Measurements from ENCODE around the gene BIRC6.
"Not testable (repeated sequence)": the region's sequence is repeated elsewhere in the genome, so short reads cannot be mapped to it uniquely, and the experiment has no call there.

Gene BIRC6

GRCh38 chr2:32366595-32366994 is 9.8 kb downstream of the BIRC6 start:
- H3K27ac ChIP-seq (ENCODE audit: low read depth, low read length): no peak overlapping the region
- H3K9me2 ChIP-seq (replicated peaks; ENCODE audit: control insufficient read depth, low read length): no peaks in the 10 kb centered on the region
- H3K4me3 ChIP-seq (ENCODE audit: low read length): no peak overlapping the region
- H3K4me1 ChIP-seq (ENCODE audit: control insufficient read depth, low read length): peaks cover 85% of the 10 kb centered on the region
- peaks cover 100% of the 10 kb centered on the region for H3K79me2 ChIP-seq (ENCODE audit: control insufficient read depth, low read length)
- H3K36me3 ChIP-seq (ENCODE audit: control insufficient read depth, low read length): peaks cover 25% of the 10 kb centered on the region
- peak overlapping the region; percentile 33 for H3K4me2 ChIP-seq (ENCODE audit: low read length)
- peaks cover 30% of the 10 kb centered on the region for H4K20me1 ChIP-seq (ENCODE audit: control insufficient read depth, insufficient read depth, low read depth, low read length)
- H3K27me3 ChIP-seq (ENCODE audit: control insufficient read depth, low read length): no peaks in the 10 kb centered on the region
- TF ChIP-seq CTCF (IDR thresholded peaks at IDR 0.05; ENCODE audit: low read depth, low read length, poor library complexity, severe bottlenecking) (no peak), EZH2phosphoT487 (IDR thresholded peaks at IDR 0.05; ENCODE audit: borderline replicate concordance, low read length) (no peak)
- H3F3A ChIP-seq (ENCODE audit: control insufficient read depth, insufficient read depth): no peaks in the 10 kb centered on the region
- no peaks in the 10 kb centered on the region for H3K9me3 ChIP-seq (ENCODE audit: control insufficient read depth, insufficient read depth, low read length)

- peaks cover 31% of the 10 kb centered on the region for H4K20me1 ChIP-seq (ENCODE audit: control insufficient read depth, insufficient read depth, low read depth, low read length)
- peaks cover 59% of the 10 kb centered on the region for H3K4me1 ChIP-seq (ENCODE audit: control insufficient read depth, low read length)
- no peaks in the 10 kb centered on the region for H3K27me3 ChIP-seq (ENCODE audit: control insufficient read depth, low read length)
- no peaks in the 10 kb centered on the region for H3K9me2 ChIP-seq (replicated peaks; ENCODE audit: control insufficient read depth, low read length)
- H3K27ac ChIP-seq (ENCODE audit: low read depth, low read length): no peak overlapping the region
- H3K36me3 ChIP-seq (ENCODE audit: control insufficient read depth, low read length): peaks cover 14% of the 10 kb centered on the region
- H3K79me2 ChIP-seq (ENCODE audit: control insufficient read depth, low read length): peaks cover 100% of the 10 kb centered on the region
- no peak overlapping the region for H3K4me2 ChIP-seq (ENCODE audit: low read length)
- H3F3A ChIP-seq (ENCODE audit: control insufficient read depth, insufficient read depth): no peaks in the 10 kb centered on the region
- no peaks in the 10 kb centered on the region for H3K9me3 ChIP-seq (ENCODE audit: control insufficient read depth, insufficient read depth, low read length)
- TF ChIP-seq EZH2phosphoT487 (IDR thresholded peaks at IDR 0.05; ENCODE audit: borderline replicate concordance, low read length): no peak
- TF ChIP-seq CTCF (IDR thresholded peaks at IDR 0.05; ENCODE audit: low read depth, low read length, poor library complexity, severe bottlenecking): no peak
- H3K4me3 ChIP-seq (ENCODE audit: low read length): no peak overlapping the region
Observed at GRCh38 chr2:32369222-32369621, 12.4 kb downstream of the BIRC6 start.

DNA sequence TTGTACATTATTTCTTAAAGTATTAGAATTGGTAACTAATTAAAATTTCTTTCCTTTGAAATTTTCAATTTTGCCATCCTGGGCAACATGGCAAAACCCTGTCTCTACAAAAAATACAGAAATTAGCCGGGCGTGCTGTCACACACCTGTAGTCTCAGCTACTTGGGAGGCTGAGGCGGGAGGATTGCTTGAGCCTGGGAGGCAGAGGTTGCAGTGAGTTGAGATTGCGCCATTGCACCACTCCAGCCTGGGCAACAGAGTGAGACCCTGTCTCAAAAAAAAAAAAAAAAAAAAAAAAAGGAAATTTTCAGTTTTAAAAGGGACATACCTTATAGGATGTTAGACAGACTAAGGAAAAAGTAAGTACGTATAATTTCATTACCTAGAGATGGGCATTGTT is 14.1 kb downstream of the BIRC6 start:
- H3F3A ChIP-seq (ENCODE audit: control insufficient read depth, insufficient read depth); H3K9me2 ChIP-seq (replicated peaks; ENCODE audit: control insufficient read depth, low read length); H3K9me3 ChIP-seq (ENCODE audit: control insufficient read depth, insufficient read depth, low read length); H3K36me3 ChIP-seq (ENCODE audit: control insufficient read depth, low read length); H3K27ac ChIP-seq (ENCODE audit: low read depth, low read length); H3K4me3 ChIP-seq (ENCODE audit: low read length); H3K4me2 ChIP-seq (ENCODE audit: low read length); H3K27me3 ChIP-seq (ENCODE audit: control insufficient read depth, low read length): not testable (repeated sequence)
- peaks cover 31% of the 10 kb centered on the region for H4K20me1 ChIP-seq (ENCODE audit: control insufficient read depth, insufficient read depth, low read depth, low read length)
- peaks cover 43% of the 10 kb centered on the region for H3K4me1 ChIP-seq (ENCODE audit: control insufficient read depth, low read length)
- H3K79me2 ChIP-seq (ENCODE audit: control insufficient read depth, low read length): peaks cover 99% of the 10 kb centered on the region

DNA sequence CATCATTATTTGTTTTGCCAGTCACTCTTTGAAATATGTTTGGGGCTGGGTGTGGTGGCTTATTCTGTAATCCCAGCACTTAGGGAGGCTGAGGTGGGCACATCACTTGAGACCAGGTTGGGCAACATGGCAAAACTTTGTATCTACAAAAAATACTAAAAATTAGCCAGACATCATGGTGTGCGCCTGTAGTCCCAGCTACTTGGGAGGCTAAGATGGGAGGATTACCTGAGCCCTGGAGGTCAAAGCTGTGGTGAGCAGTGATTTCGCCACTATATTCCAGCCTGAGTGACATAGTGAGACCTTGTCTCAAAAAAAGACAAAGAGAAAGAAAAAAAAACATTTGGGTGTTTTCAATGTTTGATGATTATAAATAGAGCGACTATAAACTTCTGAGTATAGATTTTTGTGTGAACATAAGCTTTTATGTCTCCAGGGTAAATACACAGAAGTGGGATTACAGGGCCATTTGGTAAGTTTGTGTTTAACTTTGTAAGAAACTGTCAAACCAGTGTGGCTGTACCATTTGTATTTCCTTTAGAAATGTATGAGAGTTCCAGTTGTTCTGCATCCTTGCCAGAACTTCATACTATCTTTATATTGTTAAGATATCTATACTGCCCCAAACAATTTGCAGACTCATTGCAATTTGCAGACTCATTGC is 15.8 kb downstream of the BIRC6 start:
- no peak overlapping the region for H3K27ac ChIP-seq (ENCODE audit: low read depth, low read length)
- H4K20me1 ChIP-seq (ENCODE audit: control insufficient read depth, insufficient read depth, low read depth, low read length): peaks cover 31% of the 10 kb centered on the region
- H3K79me2 ChIP-seq (ENCODE audit: control insufficient read depth, low read length): peaks cover 99% of the 10 kb centered on the region
- H3K4me3 ChIP-seq (ENCODE audit: low read length): no peak overlapping the region
- no peaks in the 10 kb centered on the region for H3K9me2 ChIP-seq (replicated peaks; ENCODE audit: control insufficient read depth, low read length)
- H3K4me1 ChIP-seq (ENCODE audit: control insufficient read depth, low read length): peaks cover 26% of the 10 kb centered on the region
- no peaks in the 10 kb centered on the region for H3F3A ChIP-seq (ENCODE audit: control insufficient read depth, insufficient read depth)
- H3K36me3 ChIP-seq (ENCODE audit: control insufficient read depth, low read length): peaks cover 8% of the 10 kb centered on the region
- H3K4me2 ChIP-seq (ENCODE audit: low read length): no peak overlapping the region
- TF ChIP-seq EZH2phosphoT487 (IDR thresholded peaks at IDR 0.05; ENCODE audit: borderline replicate concordance, low read length) (no peak), CTCF (IDR thresholded peaks at IDR 0.05; ENCODE audit: low read depth, low read length, poor library complexity, severe bottlenecking) (no peak)
- no peaks in the 10 kb centered on the region for H3K27me3 ChIP-seq (ENCODE audit: control insufficient read depth, low read length)
- no peaks in the 10 kb centered on the region for H3K9me3 ChIP-seq (ENCODE audit: control insufficient read depth, insufficient read depth, low read length)
